H1 (cell line): ENCODE results near the gene KRIT1. TPM values are rescaled to one million over a fixed set of nuclear protein-coding genes. Genes with fewer than 3 reads are reported as not detected.

ENCODE experiments used
- CTCF ChIA-PET: fragments of 300-600 bp; sonication (Branson Sonifier 250); formaldehyde crosslinking; loops from one replicate; lab custom pipeline; 2021; ENCODE audit not compliant: partially characterized antibody; lab: Charles Lee
- POLR2A ChIA-PET: fragments of 300-600 bp; sonication (Branson Sonifier 250); formaldehyde crosslinking; loops from one replicate; lab custom pipeline; 2021; ENCODE audit warnings: inconsistent platforms; ENCODE audit not compliant: partially characterized antibody; lab: Charles Lee
- DNase-seq, 2 experiments: peaks; one replicate each; pipeline versions ENCODE4 v3.0.0 to v3.0.0-alpha.2; 2010 to 2022; ENCODE audit warnings: low spot score in 2 of 2, low read depth in 1 of 2, mixed read lengths in 1 of 2
- FAIRE-seq: peaks from 2 replicates; lab custom pipeline; 2011; peaks lifted over from hg19 to GRCh38; lab: Jason Lieb, UNC
- H2AFZ ChIP-seq: 2 replicates; pipeline ENCODE4 v1.8.1; 2012; ENCODE audit warnings: low read length, inconsistent platforms
- H2AK5ac ChIP-seq: 2 replicates; pipeline ENCODE4 v1.6.1; 2013; ENCODE audit warnings: low read depth, low read length
- H2BK120ac ChIP-seq: replicated peaks from 2 replicates; pipeline ENCODE3; 2013; ENCODE audit warnings: low read depth, low read length, inconsistent platforms
- H2BK12ac ChIP-seq: 2 replicates; pipeline ENCODE4 v1.6.1; 2013; ENCODE audit warnings: low read depth, low read length
- H2BK15ac ChIP-seq: 2 replicates; pipeline ENCODE4 v1.6.1; 2013; ENCODE audit warnings: low read length
- H2BK20ac ChIP-seq: 2 replicates; pipeline ENCODE4 v1.6.1; 2013; ENCODE audit warnings: low read length
- H2BK5ac ChIP-seq: 2 replicates; pipeline ENCODE4 v1.6.1; 2013; ENCODE audit warnings: low read depth, low read length
- H3K14ac ChIP-seq: 2 replicates; pipeline ENCODE4 v1.6.1; 2013; ENCODE audit warnings: inconsistent platforms; ENCODE audit not compliant: insufficient read length
- H3K18ac ChIP-seq: 2 replicates; pipeline ENCODE4 v1.6.1; 2013; ENCODE audit warnings: low read length; ENCODE audit errors: extremely low read depth
- H3K23ac ChIP-seq: 2 replicates; pipeline ENCODE4 v1.6.1; 2013; ENCODE audit warnings: inconsistent platforms; ENCODE audit not compliant: insufficient read length
- H3K23me2 ChIP-seq: 2 replicates; pipeline ENCODE4 v1.6.1; 2013; ENCODE audit warnings: low read depth, low read length
- H3K27ac ChIP-seq: 2 replicates; pipeline ENCODE4 v1.6.1; 2011; ENCODE audit warnings: low read depth, low read length, inconsistent platforms
- H3K27me3 ChIP-seq, 4 experiments: replicated peaks in 1 of 4; 1 replicate in 1 of 4; 2 replicates in 3 of 4; pipeline versions ENCODE4 v1.6.1 to v1.8.1; 2011 to 2013; ENCODE audit warnings: low read length in 3 of 4, mild to moderate bottlenecking in 3 of 4, inconsistent platforms in 2 of 4, mixed read lengths in 2 of 4, moderate library complexity in 1 of 4; ENCODE audit not compliant: control insufficient read depth in 3 of 4, insufficient read depth in 3 of 4; ENCODE audit errors: extremely low read depth in 1 of 4
- H3K36me3 ChIP-seq, 4 experiments: 2 replicates each; pipeline versions ENCODE4 v1.6.1 to v1.8.1; 2011 to 2013; ENCODE audit warnings: mild to moderate bottlenecking in 4 of 4, low read length in 3 of 4, moderate library complexity in 2 of 4, control low read depth in 1 of 4, inconsistent platforms in 1 of 4; ENCODE audit not compliant: insufficient read depth in 4 of 4, control insufficient read depth in 2 of 4
- H3K4ac ChIP-seq: replicated peaks from 2 replicates; pipeline ENCODE3; 2013; ENCODE audit warnings: low read length, low read depth, mixed read lengths, inconsistent platforms; ENCODE audit not compliant: insufficient read length
- H3K4me1 ChIP-seq, 4 experiments: replicated peaks in 1 of 4; 1 replicate in 1 of 4; 2 replicates in 3 of 4; pipeline versions ENCODE4 v1.6.1 to v1.8.1; 2011 to 2013; ENCODE audit warnings: low read length in 3 of 4, inconsistent platforms in 2 of 4, mixed read lengths in 1 of 4; ENCODE audit not compliant: insufficient read depth in 4 of 4, control insufficient read depth in 3 of 4
- H3K4me2 ChIP-seq, 2 experiments: 2 replicates each; pipeline versions ENCODE4 v1.6.1 to v1.8.1; 2011 to 2013; ENCODE audit warnings: low read depth in 2 of 2, low read length in 2 of 2, control low read depth in 1 of 2, inconsistent platforms in 1 of 2, mild to moderate bottlenecking in 1 of 2; ENCODE audit not compliant: insufficient read depth in 1 of 2
- H3K4me3 ChIP-seq, 4 experiments: fragments of 200-600, 300-600 bp in 1 of 4; sonication (generic), shearing (Covaris generic), sonication (Bioruptor Twin) in 1 of 4; 2 replicates each; pipeline versions ENCODE4 v1.5.1 to v1.8.1; 2011 to 2016; ENCODE audit warnings: low read length in 4 of 4, low read depth in 3 of 4, control low read depth in 2 of 4, inconsistent platforms in 2 of 4, mild to moderate bottlenecking in 2 of 4, mixed read lengths in 1 of 4, moderate library complexity in 1 of 4; ENCODE audit not compliant: insufficient read depth in 2 of 4; ENCODE audit errors: extremely low read depth in 1 of 4
- H3K56ac ChIP-seq: replicated peaks from 2 replicates; pipeline ENCODE3; 2013; ENCODE audit warnings: low read depth, mild to moderate bottlenecking, mixed read lengths, low read length, inconsistent platforms; ENCODE audit not compliant: insufficient read length
- H3K79me1 ChIP-seq: 2 replicates; pipeline ENCODE4 v1.6.1; 2013; ENCODE audit warnings: low read depth, low read length, control low read depth
- H3K79me2 ChIP-seq, 2 experiments: 2 replicates each; pipeline versions ENCODE4 v1.6.1 to v1.8.1; 2012 to 2013; ENCODE audit warnings: low read length in 2 of 2, mild to moderate bottlenecking in 2 of 2, inconsistent platforms in 1 of 2; ENCODE audit not compliant: insufficient read depth in 2 of 2, control insufficient read depth in 1 of 2
- H3K9ac ChIP-seq, 4 experiments: replicated peaks in 1 of 4; 1 replicate in 1 of 4; 2 replicates in 3 of 4; pipeline versions ENCODE4 v1.6.1 to v1.8.1; 2011 to 2013; ENCODE audit warnings: low read depth in 3 of 4, low read length in 3 of 4, control low read depth in 2 of 4, mild to moderate bottlenecking in 2 of 4, moderate library complexity in 2 of 4, inconsistent platforms in 1 of 4; ENCODE audit errors: extremely low read depth in 1 of 4
- H3K9me3 ChIP-seq, 2 experiments: 2 replicates each; pipeline versions ENCODE4 v1.6.1 to v1.8.1; 2012 to 2013; ENCODE audit warnings: mild to moderate bottlenecking in 2 of 2, moderate library complexity in 2 of 2, control low read depth in 1 of 2, inconsistent platforms in 1 of 2, low read depth in 1 of 2, low read length in 1 of 2, mixed read lengths in 1 of 2; ENCODE audit not compliant: insufficient read depth in 2 of 2
- H4K20me1 ChIP-seq, 2 experiments: replicated peaks in 1 of 2; 2 replicates each; pipeline versions ENCODE3 to v1.8.1; 2011 to 2013; ENCODE audit warnings: inconsistent platforms in 2 of 2, low read length in 2 of 2, mild to moderate bottlenecking in 1 of 2; ENCODE audit not compliant: insufficient read depth in 2 of 2, control insufficient read depth in 1 of 2
- H4K5ac ChIP-seq: 2 replicates; pipeline ENCODE4 v1.6.1; 2013; ENCODE audit warnings: low read length, low read depth, mixed read lengths, inconsistent platforms; ENCODE audit not compliant: insufficient read length
- H4K8ac ChIP-seq: 2 replicates; pipeline ENCODE4 v1.8.0; 2013; ENCODE audit warnings: mild to moderate bottlenecking, moderate library complexity, low read length, inconsistent platforms; ENCODE audit not compliant: insufficient read depth; ENCODE audit errors: extremely low read depth
- H4K91ac ChIP-seq: replicated peaks from 2 replicates; pipeline ENCODE3; 2013; ENCODE audit warnings: low read length, mixed read lengths, inconsistent platforms; ENCODE audit not compliant: insufficient read length
- CHD2 ChIP-seq: IDR thresholded peaks from 2 replicates; pipeline ENCODE4 v1.6.1; 2012; ENCODE audit warnings: low read length, improper control_type of control experiment
- CREB1 ChIP-seq: IDR thresholded peaks from 2 replicates; pipeline ENCODE4 v1.6.1; 2012; ENCODE audit warnings: inconsistent platforms
- HDAC2 ChIP-seq, 2 experiments: fragments of 300-600 bp in 1 of 2; sonication (generic) in 1 of 2; IDR thresholded peaks; 2 replicates each; pipeline ENCODE4 v1.6.1; 2011 to 2012; ENCODE audit warnings: low read depth in 2 of 2, low read length in 2 of 2, mild to moderate bottlenecking in 2 of 2, moderate library complexity in 2 of 2, borderline replicate concordance in 1 of 2, inconsistent platforms in 1 of 2
- POLR2A ChIP-seq, 2 experiments: IDR thresholded peaks; 1 replicate in 1 of 2; 2 replicates in 1 of 2; pipeline ENCODE4 v1.6.1; 2011; ENCODE audit warnings: low read depth in 2 of 2, low read length in 2 of 2, mild to moderate bottlenecking in 2 of 2; ENCODE audit errors: control extremely low read depth in 1 of 2
- RBBP5 ChIP-seq: IDR thresholded peaks from 2 replicates; pipeline ENCODE4 v1.7.1; 2012; ENCODE audit warnings: low read depth, mild to moderate bottlenecking, inconsistent platforms, low read length, moderate library complexity, borderline replicate concordance
- SIN3A ChIP-seq, 2 experiments: IDR thresholded peaks in 1 of 2; conservative IDR thresholded peaks in 1 of 2; 2 replicates each; pipeline ENCODE4 v1.6.1; 2011 to 2012; ENCODE audit warnings: low read length in 2 of 2, improper control_type of control experiment in 1 of 2, low read depth in 1 of 2, mild to moderate bottlenecking in 1 of 2
- TAF1 ChIP-seq: IDR thresholded peaks from 2 replicates; pipeline ENCODE4 v1.6.1; 2011; ENCODE audit warnings: mild to moderate bottlenecking, low read depth, low read length
- WGBS, 2 experiments: shearing (Covaris generic) in 1 of 2; methylation state at CpG; one replicate each; pipeline versions ENCODE4 v1.1.6 to v1.1.7; 2013 to 2015; ENCODE audit warnings: low lambda C conversion rate in 2 of 2, mixed read lengths in 2 of 2, inconsistent platforms in 1 of 2, low coverage in 1 of 2, missing lambda C conversion rate in 1 of 2; ENCODE audit not compliant: insufficient replicate concordance in 2 of 2, insufficient coverage in 1 of 2, insufficient read length in 1 of 2; ENCODE audit errors: extremely low coverage in 1 of 2, missing lambda C conversion rate in 1 of 2; 5-methylcytosine and 5-hydroxymethylcytosine counted together
- long read RNA-seq, 2 experiments: library from RNA in 1 of 2; library from capped mRNA in 1 of 2; stranded (forward); transcript quantifications; one replicate each; pipeline ENCODE4 v2.0.0, GENCODE V29; 2021; ENCODE audit warnings: inconsistent platforms in 1 of 2
- polyA minus RNA-seq, 3 experiments: library from RNA; depleted of rRNA, polyadenylated mRNA; stranded (reverse); fragments of >200 nt; gene quantifications; 1 replicate in 2 of 3; 2 replicates in 1 of 3; pipeline ENCODE4 v1.2.3, GENCODE V29; 2011
- polyA plus RNA-seq, 7 experiments: library from polyadenylated mRNA; depleted of rRNA in 3 of 7; stranded (reverse) in 5 of 7; unstranded in 2 of 7; fragments of >200 nt in 5 of 7; fragments of 200-250 nt in 2 of 7; gene quantifications; 1 replicate in 5 of 7; 2 replicates in 1 of 7; 4 replicates in 1 of 7; pipeline versions ENCODE4 v1.2.1 to v1.2.3, GENCODE V29; 2011 to 2013; ENCODE audit warnings: missing spikeins in 2 of 7, mixed read lengths in 2 of 7
- total RNA-seq: library from RNA; stranded (reverse); fragmentation: NEBNext Ultra II Directional; extraction: Animal tissue kit (Norgen Biotek cat#: 25700); gene quantifications from 2 replicates; pipeline ENCODE4 v1.2.1, GENCODE V29; 2021

The KRIT1 gene
- 28.7 and 28.8 TPM in 2 replicates for total RNA-seq
- polyA plus RNA-seq (2011; rRNA removed): 11.9 and 14.3 TPM in 2 replicates
- polyA plus RNA-seq (2011; cell fraction: cytosol; rRNA removed): 22.4 TPM
- 21.5 TPM for polyA plus RNA-seq (2011; cell fraction: nucleus; rRNA removed)
- 16.2 to 27.6 TPM (median 19.6 TPM) in 4 replicates for polyA plus RNA-seq (2012, experiment 1 of 2)
- polyA plus RNA-seq (2012, experiment 2 of 2): 2.3 TPM
- 24.6 TPM for polyA plus RNA-seq (2013, experiment 1 of 2)
- 23.0 TPM for polyA plus RNA-seq (2013, experiment 2 of 2)
- polyA minus RNA-seq (2011; rRNA and poly(A)+ RNA removed): 39.0 and 60.6 TPM in 2 replicates
- 12.4 TPM for polyA minus RNA-seq (2011; cell fraction: cytosol; rRNA and poly(A)+ RNA removed)
- polyA minus RNA-seq (2011; cell fraction: nucleus; rRNA and poly(A)+ RNA removed): 76.0 TPM
- long read RNA-seq, experiment 1, partial matches to known transcripts: 8 of 16 reads
- long read RNA-seq, experiment 1, other reads (novel, unspliced or antisense): 7 of 16 reads
- long read RNA-seq, experiment 2, partial matches to known transcripts: 5 of 12 reads
- long read RNA-seq, experiment 2, other reads (novel, unspliced or antisense): 4 of 12 reads

DNA sequence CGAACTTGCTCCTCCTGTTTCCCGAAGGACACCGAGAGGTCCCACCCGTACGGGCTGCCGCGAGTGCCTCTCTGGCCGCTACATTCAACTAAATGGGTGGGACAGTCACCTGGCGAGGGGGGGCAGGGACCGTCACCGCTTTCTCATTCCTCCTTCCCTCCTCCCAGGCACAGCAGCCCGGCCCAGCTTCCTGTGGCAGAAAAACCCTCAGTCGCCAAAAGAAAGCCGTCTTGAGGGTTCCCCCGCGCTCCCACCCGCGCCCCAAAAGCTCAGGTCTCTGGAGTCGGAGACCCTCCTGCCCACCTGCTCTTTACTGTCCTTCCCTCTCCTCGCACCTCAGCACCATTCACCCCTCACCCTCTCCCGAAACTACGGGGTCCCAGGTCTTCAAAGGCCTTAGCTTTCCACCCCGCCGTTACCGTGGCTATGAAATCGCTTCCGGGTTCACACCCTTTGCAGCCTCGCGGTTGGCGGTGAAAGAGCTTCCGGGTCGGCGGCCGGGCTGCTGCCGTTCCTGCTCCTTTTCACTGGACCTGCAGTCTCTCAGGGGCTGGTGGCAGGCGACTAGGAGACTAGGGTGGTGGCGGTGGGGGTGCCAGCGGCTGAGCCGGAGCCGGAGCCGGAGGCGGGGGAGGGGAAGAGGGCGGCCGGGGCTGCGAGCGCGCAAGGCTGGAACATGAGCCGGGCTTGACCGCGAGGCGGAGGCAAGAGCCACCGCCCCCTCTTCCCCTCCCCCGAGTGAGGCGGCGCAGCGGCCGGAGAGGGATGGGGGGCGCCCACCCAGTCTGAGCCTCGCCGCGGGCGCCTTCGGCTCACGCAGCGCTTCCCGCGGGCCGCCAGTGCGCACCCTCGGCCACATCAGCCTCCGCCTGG, at the start of gene KRIT1, which contains the start of gene ANKIB1:
KRIT1 (minus strand) TSS at position 428 of the 873 bp plus-strand sequence. CDS start 3,779 bp downstream, outside the sequence.
ANKIB1 (plus strand) TSS at position 488 of the 873 bp plus-strand sequence. CDS start 49,005 bp downstream, outside the sequence.
- ChIA-PET POLR2A (interaction anchor here (0.6 to 2.3 kb wide), 25 partner anchors 8 to 283 kb away, joined by 3 to 12 read pairs (median 3); partner anchors contain the start of genes CYP51A1, GATAD1, PEX1 and RBM48), CTCF (interaction anchor here (0.9 to 2.0 kb wide), 11 partner anchors 10 to 366 kb away, joined by 3 to 9 read pairs (median 4); partner anchors contain the start of genes GATAD1 and LRRD1)
- Histone ChIP-seq H3K23ac (no peak within 1 kb of the TSS), H4K91ac (peak within 1 kb of the TSS; percentile 97), H3K27me3 (no peaks in the 10 kb centered on the region), H2AK5ac (no peak within 1 kb of the TSS), H3K4me1 (peaks cover 0 to 5% (median 1%) of the 10 kb centered on the region in 4 experiments; a peak in 5 of 7 replicates), H3K14ac (no peak within 1 kb of the TSS), H3K27ac (peak within 1 kb of the TSS; percentile 89), H2BK12ac (peak within 1 kb of the TSS; percentile 91; the same call in 1 of the 2 replicates), H3K4me2 (peak within 1 kb of the TSS; percentile 74 to 84), H4K8ac (peak within 1 kb of the TSS; percentile 98), H3K9me3 (no peaks in the 10 kb centered on the region), H4K5ac (peak within 1 kb of the TSS; percentile 94), H3K9ac (peak within 1 kb of the TSS; percentile 81 to 92 (median 86)), H2BK120ac (no peak within 1 kb of the TSS), H3K4me3 (peak within 1 kb of the TSS; percentile 87 to 97 (median 93)), H3K36me3 (peaks cover 0 to 11% (median 3%) of the 10 kb centered on the region in 4 experiments; a peak in 2 of 8 replicates), H3K56ac (peak within 1 kb of the TSS; percentile 40), H2BK15ac (no peak within 1 kb of the TSS), H4K20me1 (peaks cover 0 to 5% of the 10 kb centered on the region in 2 experiments), H3K4ac (peak within 1 kb of the TSS; percentile 81), H3K79me2 (peaks cover 4 to 60% of the 10 kb centered on the region in 2 experiments; a peak in 3 of 4 replicates), H2AFZ (peak within 1 kb of the TSS; percentile 86), H2BK20ac (no peak within 1 kb of the TSS), H3K23me2 (peaks cover 11% of the 10 kb centered on the region; the same call in 1 of the 2 replicates), H3K18ac (peak within 1 kb of the TSS; percentile 91), H3K79me1 (peaks cover 2% of the 10 kb centered on the region; the same call in 1 of the 2 replicates), H2BK5ac (peak within 1 kb of the TSS; percentile 87)
- no peak for FAIRE-seq
- 1% methylated on average over 38 of the region's 71 CpGs; no CpG with 5 or more reads in 1 of the 2 experiments for WGBS, 2 experiments
- peak; percentile 58 to 92 for DNase-seq
- TF ChIP-seq SIN3A (conservative IDR thresholded peaks at IDR 0.05 in 1 of 2, IDR thresholded peaks at IDR 0.05 in 1 of 2; ENCODE audit: low read depth in 1 of 2, low read length in 2 of 2) (peak in 1 of 2 experiments; percentile 46; a peak in 2 of 4 replicates), TAF1 (peak; percentile 81), HDAC2 (IDR thresholded peaks at IDR 0.05; ENCODE audit: borderline replicate concordance in 1 of 2, low read depth in 2 of 2, low read length in 2 of 2) (no peak), RBBP5 (peak; percentile 84), POLR2A (IDR thresholded peaks at IDR 0.05; ENCODE audit: control extremely low read depth in 1 of 2, low read depth in 2 of 2, low read length in 2 of 2) (peak; percentile 57 to 61; a peak in 2 of 3 replicates), CHD2 (peak; percentile 70), CREB1 (peak; percentile 31; the same call in 1 of the 2 replicates)
